Measurements from ENCODE around the gene ATP1A1.
A peak's percentile ranks its signal among the peaks of the same experiment; 100 is the strongest.

ATP1A1 gene

DNA sequence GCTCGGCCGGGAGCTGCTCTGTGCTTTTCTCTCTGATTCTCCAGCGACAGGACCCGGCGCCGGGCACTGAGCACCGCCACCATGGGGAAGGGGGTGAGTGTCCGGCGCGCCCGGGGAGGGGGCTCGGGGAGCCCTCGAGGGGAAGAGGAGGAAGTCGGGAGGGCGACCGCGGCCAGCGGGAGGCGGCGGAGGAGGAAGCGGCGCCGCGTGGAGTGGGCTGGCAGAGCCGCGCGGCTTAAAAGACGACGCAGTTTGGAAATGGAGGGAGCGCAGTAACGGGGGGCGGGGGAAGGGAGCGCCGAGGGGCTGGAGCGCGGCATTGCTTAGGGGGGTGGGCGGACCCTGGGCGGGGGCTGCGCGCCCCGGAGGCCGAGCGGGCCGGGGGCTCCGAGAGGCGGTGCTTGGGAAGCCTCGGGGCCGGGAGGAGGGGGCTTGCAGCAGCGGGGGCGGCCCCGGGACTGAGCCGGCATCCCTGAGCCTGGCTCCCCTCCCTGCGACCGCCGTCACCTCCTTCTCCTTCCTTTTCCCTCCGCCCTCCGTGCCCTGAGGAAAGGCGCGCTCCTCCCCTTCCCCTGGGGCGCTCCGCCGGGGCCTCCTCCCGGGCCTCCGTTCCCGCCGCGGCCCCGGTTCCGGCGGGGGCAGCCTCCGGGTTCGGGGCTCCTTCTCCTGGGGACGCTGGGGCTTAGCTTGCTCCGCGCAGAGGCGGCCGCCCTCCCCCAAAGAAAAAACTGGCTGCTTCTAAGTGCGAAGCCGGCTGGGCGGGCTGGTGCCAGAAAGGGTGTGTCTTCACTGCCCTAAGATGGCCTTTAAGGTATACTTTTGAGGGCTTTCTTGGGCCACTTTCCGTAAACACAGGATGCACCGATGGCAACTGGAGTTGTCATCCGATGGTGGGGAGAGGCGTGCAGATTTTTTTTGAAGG, 648 bp downstream of the ATP1A1 start:
- peak; percentile 64 for DNase-seq

DNA sequence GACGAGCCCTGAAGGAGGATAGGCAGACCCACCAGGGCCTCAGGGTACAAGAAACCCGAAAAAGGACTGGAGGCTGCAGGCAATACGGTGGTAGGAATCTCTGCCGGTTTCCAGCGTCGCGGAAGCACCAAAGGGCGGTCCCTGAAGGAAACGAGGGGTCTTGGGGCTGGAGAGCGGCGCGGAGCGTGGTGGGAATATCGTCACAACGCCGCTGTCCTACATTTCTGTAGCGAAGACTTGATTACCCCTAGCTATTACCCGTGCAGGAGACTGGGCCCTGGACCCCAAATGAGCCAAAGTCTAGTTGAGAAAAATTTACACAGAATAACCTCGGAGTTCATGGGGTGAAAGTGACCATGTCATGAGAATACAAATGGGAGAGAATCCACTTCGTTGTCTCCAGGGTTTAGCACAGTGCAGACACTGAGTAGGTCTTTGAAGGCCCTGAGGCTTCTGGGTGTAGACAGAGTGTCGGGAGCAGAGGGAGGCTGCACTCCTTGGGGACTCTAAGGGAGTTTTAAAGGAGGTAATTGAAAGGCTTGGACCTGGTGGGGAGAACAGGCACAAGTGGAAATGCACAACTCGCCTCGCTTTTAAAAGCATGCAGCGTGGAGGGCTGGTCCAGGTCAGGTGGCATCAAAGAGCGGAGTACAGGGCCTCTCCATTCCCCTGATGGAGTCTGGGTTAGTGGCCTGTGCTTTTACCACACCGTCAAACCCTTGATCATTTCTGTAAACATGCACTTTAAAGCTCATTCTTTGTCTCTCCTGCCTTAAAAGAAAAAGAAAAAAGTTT, 1.5 kb downstream of the ATP1A1 start:
- DNase-seq = peak; percentile 29

DNA sequence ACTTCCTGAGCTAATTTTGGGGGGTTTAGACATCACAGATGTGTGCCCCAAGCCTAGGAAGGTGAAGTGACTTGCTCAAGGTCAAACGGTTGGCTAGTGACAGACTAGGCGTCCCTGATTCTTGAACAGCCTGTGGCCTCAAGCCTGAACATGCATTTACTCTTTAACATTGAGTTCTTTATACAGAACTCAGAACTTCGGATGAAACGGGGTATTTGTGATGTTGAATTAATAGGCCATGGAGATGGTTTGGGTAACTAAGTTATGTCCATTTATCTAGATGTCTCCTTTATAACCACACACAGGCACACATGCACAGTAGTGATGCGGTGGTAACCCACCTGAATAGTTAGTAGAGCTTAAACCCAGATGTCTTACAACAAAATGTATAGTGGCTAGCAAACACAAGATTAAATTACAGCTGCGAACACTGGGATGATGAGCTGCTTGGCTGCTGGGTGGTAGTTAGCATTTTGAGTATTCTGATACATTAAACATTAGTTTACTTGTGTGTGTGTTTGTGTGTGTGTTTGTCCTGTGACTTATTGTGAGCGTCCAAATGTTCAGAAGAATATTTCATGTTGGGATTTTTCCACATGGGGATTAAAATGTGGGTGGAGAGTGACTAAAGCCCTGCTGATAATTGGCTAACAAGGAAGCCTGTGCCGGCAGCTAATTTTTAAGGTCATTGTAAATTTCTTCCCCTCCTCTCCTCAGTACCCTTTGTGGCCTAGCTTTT, 2.3 kb downstream of the ATP1A1 start:
- DNase-seq = peak; percentile 21

DNA sequence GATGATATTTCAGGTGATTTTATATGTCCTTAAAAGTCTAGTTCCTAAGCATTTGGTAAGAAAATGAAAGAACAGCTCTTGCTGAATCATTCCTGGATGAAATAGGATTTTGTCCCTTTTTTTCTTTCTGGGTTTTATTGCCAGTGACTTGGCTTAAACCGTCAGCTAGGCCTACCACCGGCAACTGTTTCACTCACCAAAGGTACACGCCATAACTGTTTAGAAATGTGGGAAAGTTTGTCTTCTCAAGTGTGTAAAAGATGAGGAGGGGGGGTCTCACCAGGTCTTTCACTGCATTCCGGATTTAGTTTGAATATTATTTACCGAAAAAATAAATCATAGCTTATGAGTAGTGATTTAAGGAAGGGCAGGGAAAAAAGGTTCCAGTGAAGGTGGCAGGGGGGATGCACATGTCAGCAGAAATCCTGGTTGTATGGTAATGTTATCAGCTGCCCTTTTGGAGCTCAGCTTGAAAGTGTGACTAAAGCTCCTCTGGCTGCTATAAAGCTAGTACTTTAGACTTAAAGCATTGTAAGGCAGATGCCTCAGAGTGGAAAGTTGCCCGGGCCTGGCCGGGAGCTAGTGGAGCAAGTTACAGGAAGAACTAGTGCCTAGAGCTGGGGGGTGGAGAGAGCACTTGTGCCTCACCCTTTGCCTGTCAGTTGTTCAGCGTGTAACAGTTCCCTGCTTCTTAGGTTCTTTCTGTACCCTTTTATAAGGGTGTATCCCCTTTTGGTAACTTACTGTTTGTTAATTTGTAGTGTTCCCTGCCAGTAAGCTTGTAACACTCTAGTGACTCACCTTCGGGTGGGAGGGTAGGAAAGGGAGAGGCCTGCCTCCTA, 3.1 kb downstream of the ATP1A1 start:
- DNase-seq = peak; percentile 57

DNA sequence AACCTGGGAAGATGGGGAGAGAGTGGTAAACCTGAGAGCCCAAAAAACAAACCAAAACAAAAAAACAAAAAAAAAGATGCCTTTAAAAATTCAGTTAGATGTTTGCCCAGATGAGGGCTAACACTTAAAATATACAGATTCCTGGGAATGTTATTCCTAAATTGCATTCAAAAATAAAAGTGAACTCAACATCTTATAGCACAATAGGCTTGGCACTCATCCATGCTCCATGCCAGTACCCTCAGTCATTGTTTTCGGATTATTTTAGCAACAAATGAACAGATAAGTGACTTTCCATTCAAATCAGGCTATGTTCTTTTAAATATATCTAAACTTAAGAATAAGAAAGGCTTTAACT, 3.7 kb downstream of the ATP1A1 start:
- DNase-seq = no peak

DNA sequence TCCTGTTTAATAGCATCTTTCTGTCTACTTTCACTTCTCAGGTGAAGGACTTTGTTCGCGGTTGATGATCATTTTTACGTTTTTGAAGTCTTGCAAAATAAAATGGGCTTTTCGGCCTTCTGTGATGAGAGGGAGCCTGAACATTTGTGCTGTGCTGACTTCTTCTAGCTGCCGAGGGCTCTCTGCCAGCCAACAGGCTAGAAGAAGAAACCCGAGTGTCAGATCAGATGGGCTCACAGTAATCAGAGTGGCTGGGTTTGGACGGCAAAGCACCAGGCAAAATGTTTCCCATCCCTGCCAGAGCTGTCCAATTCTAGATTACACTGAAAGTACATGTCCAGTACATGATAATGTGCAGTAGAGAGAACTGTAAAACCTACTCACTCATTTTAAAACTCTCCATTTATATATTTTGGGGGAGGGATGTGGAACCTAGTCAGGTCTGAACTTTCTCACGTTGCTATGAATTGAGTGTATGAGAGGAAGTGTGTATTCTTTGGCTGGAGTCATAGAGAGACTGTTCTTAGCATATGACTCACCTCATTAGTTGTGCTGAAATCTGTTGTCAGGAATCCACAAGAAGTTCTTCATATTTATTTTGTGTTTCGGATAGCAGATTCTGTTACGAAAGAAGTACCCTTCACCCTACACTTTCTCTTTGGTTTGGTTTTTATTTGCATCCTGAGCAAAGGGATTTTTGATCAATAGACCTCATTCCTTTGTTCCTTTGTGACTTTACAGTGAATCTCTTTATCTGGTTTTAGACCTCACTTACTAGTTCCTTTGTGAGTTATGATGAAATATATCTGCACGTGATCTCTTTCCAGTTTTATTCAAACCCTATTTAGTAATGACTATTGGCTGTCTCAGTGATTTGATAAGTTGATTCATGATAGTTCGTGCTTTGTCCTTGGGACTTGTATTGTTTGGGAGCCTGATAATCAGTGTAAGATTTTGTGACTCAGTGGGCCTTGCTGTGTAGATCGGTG, 4.8 kb downstream of the ATP1A1 start:
- peak; percentile 92 for DNase-seq

DNA sequence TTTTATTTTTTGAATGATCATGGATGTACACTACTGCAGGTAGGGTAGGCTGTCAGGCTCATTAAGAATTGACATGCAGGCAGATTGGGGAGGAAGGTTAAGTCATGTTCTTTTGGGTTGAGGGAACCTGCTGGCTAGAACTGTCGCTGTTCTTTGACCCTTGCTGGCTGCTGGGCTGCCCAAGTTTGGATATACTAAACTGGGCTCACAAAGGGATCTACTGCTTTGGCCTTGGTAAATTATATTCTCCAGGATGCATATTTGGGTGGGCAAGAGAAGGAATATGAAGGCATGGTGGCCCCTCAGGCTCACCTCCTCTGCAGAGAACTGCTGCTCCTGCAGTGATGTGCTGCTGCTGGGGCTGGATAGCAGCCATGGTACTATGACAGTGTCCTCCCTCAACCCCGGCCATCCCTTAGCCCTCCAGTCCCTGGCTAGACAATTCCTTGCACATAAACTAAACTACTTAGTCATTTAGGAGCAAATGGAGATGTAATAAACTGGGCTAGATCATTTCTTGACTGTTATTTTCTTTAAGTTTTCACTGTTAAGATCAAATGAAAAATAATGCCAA, 6.1 kb downstream of the ATP1A1 start:
- DNase-seq = no peak

DNA sequence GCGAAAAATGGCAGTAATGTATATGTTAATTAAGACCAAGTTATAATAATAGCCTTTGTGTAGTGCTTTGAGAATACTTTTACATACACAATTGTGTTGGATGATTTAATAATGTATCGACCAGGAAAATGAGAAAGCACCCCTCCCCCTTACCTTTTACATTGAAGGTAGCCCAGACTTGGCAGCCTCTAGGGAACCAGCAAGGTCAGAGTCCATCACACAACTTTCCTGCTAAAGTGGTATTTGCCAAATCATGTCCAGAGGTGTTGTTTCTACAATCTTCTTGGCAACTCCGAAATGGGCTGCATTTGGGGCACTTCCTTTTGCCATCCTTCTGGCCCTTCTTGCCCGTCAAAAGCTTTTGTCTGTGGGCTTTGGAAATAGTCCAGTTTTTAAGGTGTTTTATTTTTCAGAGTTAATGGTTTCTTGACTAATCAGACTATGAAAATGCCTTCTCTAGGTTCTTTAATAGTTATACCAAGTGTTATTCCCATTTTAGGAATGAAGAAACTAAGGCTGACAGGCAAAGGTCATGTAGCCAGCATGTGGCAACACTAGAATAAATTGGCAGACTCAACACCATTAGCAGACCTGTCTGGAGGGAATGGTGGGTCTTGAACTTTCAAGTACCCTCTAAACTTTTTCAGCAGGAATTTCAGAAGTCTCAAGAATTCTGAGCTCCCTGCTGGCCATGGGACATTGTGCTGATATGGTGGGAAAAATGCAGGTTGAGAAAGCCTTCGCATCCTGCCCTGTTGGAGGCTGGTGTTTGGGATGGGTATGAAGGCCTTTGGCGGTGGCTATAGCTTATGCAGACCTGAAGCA, 6.8 kb downstream of the ATP1A1 start:
- no peak for DNase-seq

DNA sequence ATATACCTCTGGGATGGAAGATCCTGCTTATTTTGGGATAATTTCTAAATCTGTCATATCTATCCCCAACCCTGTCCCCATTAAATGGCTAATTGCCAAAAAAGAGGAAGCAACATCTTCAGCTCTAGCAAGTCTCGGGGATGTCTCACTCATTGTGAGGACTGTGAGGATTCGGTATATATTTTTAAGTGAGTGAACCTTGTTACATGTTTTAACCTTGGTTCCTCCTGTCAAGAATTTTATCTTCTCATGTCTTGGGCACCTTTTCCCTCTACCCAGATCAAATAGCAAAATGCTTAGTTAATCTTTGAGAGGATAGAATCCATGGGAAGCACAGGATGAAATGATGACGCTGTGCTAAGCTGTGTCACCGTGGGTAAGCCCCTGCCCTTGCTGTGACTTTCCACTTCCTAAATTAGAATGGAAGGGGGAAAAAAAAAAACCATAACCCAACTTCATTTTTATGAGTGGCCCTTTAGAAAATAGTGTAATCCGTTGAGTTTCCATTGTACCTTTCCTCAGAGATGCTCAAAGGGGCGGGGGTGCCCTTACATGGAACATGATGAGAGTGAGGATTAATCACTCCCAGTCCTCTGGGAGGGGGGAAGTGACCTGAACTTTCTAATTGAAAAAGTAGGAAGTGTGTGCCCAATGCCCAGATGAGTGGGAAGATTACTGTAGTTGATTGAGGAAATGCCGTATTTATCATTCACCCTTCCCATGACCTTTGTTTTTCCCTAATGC, 7.6 kb downstream of the ATP1A1 start:
- DNase-seq = no peak

DNA sequence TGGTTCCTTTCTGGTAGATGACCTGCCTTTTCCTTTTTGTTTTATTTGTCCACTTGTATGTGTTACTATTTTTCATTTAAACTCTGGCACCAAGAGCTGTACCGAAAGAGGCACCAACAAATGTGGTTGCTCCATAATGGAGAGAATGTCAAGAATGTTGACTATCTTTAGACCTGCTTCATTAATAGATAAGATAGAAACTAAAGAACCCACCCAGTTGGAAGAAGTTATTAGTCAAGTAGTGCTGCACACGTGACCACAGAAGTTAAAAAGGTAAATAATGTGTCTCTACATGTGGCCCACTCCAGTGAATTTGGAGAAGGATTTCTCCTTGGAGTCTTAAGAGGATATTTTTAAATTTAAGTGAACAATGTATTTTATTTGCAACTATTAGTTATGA, 9.3 kb downstream of the ATP1A1 start:
- DNase-seq = no peak

DNA sequence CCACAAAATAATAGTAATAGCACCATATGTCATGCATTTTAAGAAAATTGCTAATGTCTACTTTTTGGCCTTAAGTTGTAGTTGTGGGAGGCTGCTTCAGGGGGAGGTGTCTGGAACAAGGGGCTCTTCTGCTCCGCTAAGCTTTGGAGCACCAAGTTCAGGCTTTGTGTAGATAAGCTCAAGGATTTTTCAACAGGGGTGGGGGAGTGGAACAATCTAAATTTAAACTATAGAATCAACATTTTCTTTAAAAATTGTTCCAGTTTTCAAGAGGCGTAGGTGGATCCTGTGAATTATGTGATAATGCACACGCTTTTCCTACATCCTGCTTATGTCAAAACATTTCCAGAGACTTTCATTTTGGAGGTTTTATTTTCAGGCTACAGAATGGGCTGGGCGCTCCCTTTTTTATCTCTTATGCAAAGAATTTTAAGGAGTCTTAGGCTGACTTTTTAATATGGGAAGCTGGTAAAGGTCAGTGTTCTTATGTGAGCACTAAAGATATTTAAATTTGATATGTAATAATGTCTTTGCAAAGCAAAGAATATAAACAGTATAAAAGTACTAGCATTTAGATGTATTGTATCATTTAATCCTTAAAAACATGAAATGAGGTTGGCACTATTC, 9.9 kb downstream of the ATP1A1 start:
- DNase-seq = no peak

DNA sequence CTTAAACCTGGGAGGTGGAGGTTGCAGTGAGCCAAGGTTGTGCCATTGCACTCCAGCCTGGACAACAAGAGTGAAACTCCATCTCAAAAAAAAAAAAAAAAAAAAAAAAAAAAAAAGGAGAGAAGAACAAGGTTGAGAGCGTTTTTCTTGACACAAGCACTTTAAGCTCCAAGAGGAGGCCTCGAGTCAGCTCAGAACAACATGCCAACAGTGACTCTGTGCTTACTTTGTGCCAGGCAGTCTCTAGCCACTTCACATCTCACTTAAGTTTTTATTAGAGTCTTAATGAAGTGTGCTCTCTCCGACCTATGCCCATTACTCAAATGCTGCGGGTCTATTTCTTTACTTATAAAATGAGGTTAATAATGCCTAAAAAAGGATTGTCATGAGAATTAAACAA, 13.0 kb downstream of the ATP1A1 start:
- no peak for DNase-seq

DNA sequence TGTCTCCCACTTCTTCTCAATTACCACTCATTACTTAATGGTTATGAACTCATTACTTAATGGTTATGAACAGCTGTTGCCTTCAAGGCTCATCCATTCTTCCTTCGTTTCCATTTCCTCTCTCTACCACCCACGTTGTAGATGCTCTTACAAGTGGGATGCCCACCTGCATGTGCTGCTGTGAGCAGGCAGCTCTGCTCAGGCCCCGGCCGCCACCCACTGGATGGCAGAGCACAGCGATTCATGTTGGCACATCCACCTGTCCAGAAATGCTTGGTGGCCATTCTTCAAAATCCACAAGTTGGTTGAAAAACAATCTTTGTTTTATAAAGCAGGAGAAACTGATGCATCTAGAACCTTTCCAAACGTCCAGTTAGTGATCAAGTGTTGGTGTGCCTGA, 14.5 kb downstream of the ATP1A1 start:
- DNase-seq = no peak

DNA sequence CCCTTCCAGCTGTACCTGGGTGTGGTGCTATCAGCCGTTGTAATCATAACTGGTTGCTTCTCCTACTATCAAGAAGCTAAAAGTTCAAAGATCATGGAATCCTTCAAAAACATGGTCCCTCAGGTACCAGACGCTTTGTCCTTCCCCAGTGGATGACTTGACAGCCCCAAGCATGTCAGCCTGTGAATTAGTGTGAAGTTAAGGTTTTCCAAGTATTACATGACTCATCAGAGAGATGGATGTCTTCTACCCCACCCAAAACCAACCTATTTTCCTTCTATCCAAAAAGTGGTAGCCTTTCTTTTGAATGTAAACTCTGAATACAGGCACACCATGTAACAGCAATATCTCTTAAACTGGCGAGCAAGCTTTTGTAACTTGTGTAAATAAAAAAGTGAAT, 15.1 kb downstream of the ATP1A1 start:
- DNase-seq = no peak

DNA sequence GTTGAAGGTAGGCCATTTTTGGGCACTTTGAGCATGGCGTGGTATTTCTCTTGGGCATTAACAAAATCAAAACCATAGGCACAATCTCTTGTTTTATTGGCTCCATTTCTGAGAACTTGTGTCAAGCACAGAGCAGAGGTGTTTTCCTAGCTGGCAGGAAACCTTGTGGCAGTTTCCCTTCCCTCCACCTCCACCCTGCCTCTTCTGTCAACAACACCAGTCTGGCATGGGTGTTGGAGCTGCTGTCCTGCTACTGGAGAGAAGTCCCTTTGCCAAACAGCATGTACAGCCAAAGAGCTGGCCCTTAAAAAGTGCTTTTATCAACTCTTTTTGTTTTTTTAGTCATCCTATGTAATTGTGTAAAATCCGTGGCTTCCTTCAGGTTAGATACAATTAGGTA, 16.0 kb downstream of the ATP1A1 start:
- no peak for DNase-seq

DNA sequence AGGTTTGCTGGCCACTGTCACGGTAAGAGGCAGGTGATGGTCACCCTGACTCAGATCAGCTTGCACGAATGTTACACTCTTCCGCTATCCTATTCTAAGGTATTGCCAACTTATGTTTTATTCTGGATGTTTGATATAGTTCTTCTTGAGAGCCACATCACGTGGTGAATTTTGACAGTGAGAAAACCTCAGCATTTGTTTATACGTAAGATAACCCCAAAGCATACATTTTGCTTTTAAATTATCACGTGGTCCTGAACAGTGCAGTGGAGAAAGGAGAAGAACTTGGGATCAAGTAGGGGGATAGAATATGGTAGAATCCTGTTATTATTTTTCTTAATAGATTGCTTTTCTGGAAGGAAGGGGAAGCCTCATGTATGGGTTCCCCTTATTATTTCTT, 16.6 kb downstream of the ATP1A1 start:
- no peak for DNase-seq

DNA sequence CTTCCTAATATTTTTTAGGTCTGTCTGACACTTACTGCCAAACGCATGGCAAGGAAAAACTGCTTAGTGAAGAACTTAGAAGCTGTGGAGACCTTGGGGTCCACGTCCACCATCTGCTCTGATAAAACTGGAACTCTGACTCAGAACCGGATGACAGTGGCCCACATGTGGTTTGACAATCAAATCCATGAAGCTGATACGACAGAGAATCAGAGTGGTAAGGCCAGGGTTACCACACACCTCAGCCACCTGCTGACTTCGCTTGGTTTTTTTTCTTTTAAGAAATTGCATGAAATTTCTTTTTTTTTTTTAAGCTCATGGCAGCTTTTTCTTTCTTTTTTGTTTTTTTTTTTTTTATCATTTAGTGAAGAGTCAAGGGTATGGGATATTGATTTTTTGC, 17.2 kb downstream of the ATP1A1 start:
- DNase-seq = peak; percentile 77

DNA sequence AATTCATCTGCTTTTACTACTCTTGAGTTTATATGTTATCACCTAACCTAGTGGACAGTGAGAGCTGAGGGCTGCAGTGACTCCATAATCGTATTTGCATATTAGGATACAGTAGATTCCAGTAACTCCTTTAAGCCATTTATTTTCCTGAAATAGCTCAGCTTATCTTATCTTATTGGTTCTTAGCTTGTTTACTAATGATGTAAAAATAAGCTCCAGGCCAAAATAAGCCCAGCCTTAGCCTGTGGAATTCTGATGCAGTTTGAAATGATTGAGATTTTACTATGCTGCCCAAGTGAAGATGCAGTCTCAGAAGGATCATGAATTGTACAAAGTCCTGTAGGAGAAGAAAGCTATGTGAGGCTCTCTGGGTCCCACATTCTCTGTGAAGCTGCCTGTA, 18.1 kb downstream of the ATP1A1 start:
- DNase-seq = no peak

Data from activated CD4-positive, alpha-beta T cell treated with anti-CD3 and anti-CD28 coated beads, Interleukin-2, amount 50 U/mL, for 16 hours (primary cell).